ENCODE results near the gene IRF6.
A peak's percentile ranks its signal among the peaks of the same experiment; 100 is the strongest.
"Not testable (repeated sequence)": the region's sequence is repeated elsewhere in the genome, so short reads cannot be mapped to it uniquely, and the experiment has no call there.

IRF6 gene

GRCh38 chr1:209803568-209803967 lies 2.4 kb downstream of the IRF6 start:
- Histone ChIP-seq H3K4me1 (ENCODE audit: insufficient read depth, low read length) (peaks cover 7% of the 10 kb centered on the region), H3K36me3 (ENCODE audit: insufficient read depth, low read length) (no peaks in the 10 kb centered on the region), H3K27me3 (ENCODE audit: control insufficient read depth in 1 of 2, insufficient read depth in 2 of 2, low read length in 2 of 2) (no peaks in the 10 kb centered on the region), H3K27ac (ENCODE audit: low read depth, low read length) (no peak overlapping the region), H3K9ac (ENCODE audit: low read length) (no peak overlapping the region), H3K9me3 (ENCODE audit: low read length) (no peaks in the 10 kb centered on the region), H3K4me3 (ENCODE audit: low read depth in 1 of 2, low read length in 2 of 2) (no peak overlapping the region)

GRCh38 chr1:209802780-209803152 lies 3.2 kb downstream of the IRF6 start:
- H3K27me3 ChIP-seq (ENCODE audit: control insufficient read depth in 1 of 2, insufficient read depth in 2 of 2, low read length in 2 of 2): no peaks in the 10 kb centered on the region
- H3K27ac ChIP-seq (ENCODE audit: low read depth, low read length): no peak overlapping the region
- no peak overlapping the region for H3K9ac ChIP-seq (ENCODE audit: low read length)
- H3K4me3 ChIP-seq (ENCODE audit: low read depth in 1 of 2, low read length in 2 of 2): no peak overlapping the region
- H3K4me1 ChIP-seq (ENCODE audit: insufficient read depth, low read length): peaks cover 7% of the 10 kb centered on the region
- H3K9me3 ChIP-seq (ENCODE audit: low read length): no peaks in the 10 kb centered on the region
- no peaks in the 10 kb centered on the region for H3K36me3 ChIP-seq (ENCODE audit: insufficient read depth, low read length)

GRCh38 chr1:209802117-209802779 lies 3.7 kb downstream of the IRF6 start:
- H3K27ac ChIP-seq (ENCODE audit: low read depth, low read length): no peak overlapping the region
- peaks cover 7% of the 10 kb centered on the region for H3K4me1 ChIP-seq (ENCODE audit: insufficient read depth, low read length)
- H3K27me3 ChIP-seq (ENCODE audit: control insufficient read depth in 1 of 2, insufficient read depth in 2 of 2, low read length in 2 of 2): no peaks in the 10 kb centered on the region
- H3K36me3 ChIP-seq (ENCODE audit: insufficient read depth, low read length): no peaks in the 10 kb centered on the region
- no peak overlapping the region for H3K9ac ChIP-seq (ENCODE audit: low read length)
- no peak overlapping the region for H3K4me3 ChIP-seq (ENCODE audit: low read depth in 1 of 2, low read length in 2 of 2)
- no peaks in the 10 kb centered on the region for H3K9me3 ChIP-seq (ENCODE audit: low read length)

- H3K4me3 ChIP-seq (ENCODE audit: low read depth in 1 of 2, low read length in 2 of 2): no peak overlapping the region
- H3K36me3 ChIP-seq (ENCODE audit: insufficient read depth, low read length): no peaks in the 10 kb centered on the region
- no peaks in the 10 kb centered on the region for H3K9me3 ChIP-seq (ENCODE audit: low read length)
- no peak overlapping the region for H3K9ac ChIP-seq (ENCODE audit: low read length)
- peaks cover 5% of the 10 kb centered on the region for H3K4me1 ChIP-seq (ENCODE audit: insufficient read depth, low read length)
- no peak overlapping the region for H3K27ac ChIP-seq (ENCODE audit: low read depth, low read length)
- H3K27me3 ChIP-seq (ENCODE audit: control insufficient read depth in 1 of 2, insufficient read depth in 2 of 2, low read length in 2 of 2): no peaks in the 10 kb centered on the region
Observed at GRCh38 chr1:209800984-209801834, 4.7 kb downstream of the IRF6 start.

- H3K9me3 ChIP-seq (ENCODE audit: low read length): no peaks in the 10 kb centered on the region
- no peak overlapping the region for H3K4me3 ChIP-seq (ENCODE audit: low read depth in 1 of 2, low read length in 2 of 2)
- peaks cover 3% of the 10 kb centered on the region for H3K4me1 ChIP-seq (ENCODE audit: insufficient read depth, low read length)
- no peak overlapping the region for H3K9ac ChIP-seq (ENCODE audit: low read length)
- H3K36me3 ChIP-seq (ENCODE audit: insufficient read depth, low read length): no peaks in the 10 kb centered on the region
- H3K27ac ChIP-seq (ENCODE audit: low read depth, low read length): no peak overlapping the region
- H3K27me3 ChIP-seq (ENCODE audit: control insufficient read depth in 1 of 2, insufficient read depth in 2 of 2, low read length in 2 of 2): no peaks in the 10 kb centered on the region
Observed at GRCh38 chr1:209797978-209798639, 7.8 kb downstream of the IRF6 start.

- H3K9ac ChIP-seq (ENCODE audit: low read length); H3K4me1 ChIP-seq (ENCODE audit: insufficient read depth, low read length); H3K27me3 ChIP-seq (ENCODE audit: control insufficient read depth in 1 of 2, insufficient read depth in 2 of 2, low read length in 2 of 2); H3K4me3 ChIP-seq (ENCODE audit: low read depth in 1 of 2, low read length in 2 of 2); H3K9me3 ChIP-seq (ENCODE audit: low read length); H3K36me3 ChIP-seq (ENCODE audit: insufficient read depth, low read length); H3K27ac ChIP-seq (ENCODE audit: low read depth, low read length): not testable (repeated sequence)
Observed at GRCh38 chr1:209793711-209794110, 12.2 kb downstream of the IRF6 start.

- no peak overlapping the region for H3K27ac ChIP-seq (ENCODE audit: low read depth, low read length)
- no peaks in the 10 kb centered on the region for H3K27me3 ChIP-seq (ENCODE audit: control insufficient read depth in 1 of 2, insufficient read depth in 2 of 2, low read length in 2 of 2)
- H3K36me3 ChIP-seq (ENCODE audit: insufficient read depth, low read length): no peaks in the 10 kb centered on the region
- no peaks in the 10 kb centered on the region for H3K9me3 ChIP-seq (ENCODE audit: low read length)
- H3K4me1 ChIP-seq (ENCODE audit: insufficient read depth, low read length): peaks cover 20% of the 10 kb centered on the region
- H3K9ac ChIP-seq (ENCODE audit: low read length): no peak overlapping the region
- H3K4me3 ChIP-seq (ENCODE audit: low read depth in 1 of 2, low read length in 2 of 2): no peak overlapping the region
Observed at GRCh38 chr1:209791920-209792319, 14.0 kb downstream of the IRF6 start.

GRCh38 chr1:209790286-209791193 lies 15.4 kb downstream of the IRF6 start:
- no peaks in the 10 kb centered on the region for H3K9me3 ChIP-seq (ENCODE audit: low read length)
- H3K4me1 ChIP-seq (ENCODE audit: insufficient read depth, low read length): peaks cover 25% of the 10 kb centered on the region
- no peaks in the 10 kb centered on the region for H3K36me3 ChIP-seq (ENCODE audit: insufficient read depth, low read length)
- no peaks in the 10 kb centered on the region for H3K27me3 ChIP-seq (ENCODE audit: control insufficient read depth in 1 of 2, insufficient read depth in 2 of 2, low read length in 2 of 2)
- no peak overlapping the region for H3K9ac ChIP-seq (ENCODE audit: low read length)
- H3K27ac ChIP-seq (ENCODE audit: low read depth, low read length): no peak overlapping the region
- H3K4me3 ChIP-seq (ENCODE audit: low read depth in 1 of 2, low read length in 2 of 2): no peak overlapping the region

- H3K27me3 ChIP-seq (ENCODE audit: control insufficient read depth in 1 of 2, insufficient read depth in 2 of 2, low read length in 2 of 2): no peaks in the 10 kb centered on the region
- H3K4me3 ChIP-seq (ENCODE audit: low read depth in 1 of 2, low read length in 2 of 2): no peak overlapping the region
- H3K27ac ChIP-seq (ENCODE audit: low read depth, low read length): no peak overlapping the region
- H3K9ac ChIP-seq (ENCODE audit: low read length): no peak overlapping the region
- H3K36me3 ChIP-seq (ENCODE audit: insufficient read depth, low read length): no peaks in the 10 kb centered on the region
- peaks cover 30% of the 10 kb centered on the region for H3K4me1 ChIP-seq (ENCODE audit: insufficient read depth, low read length)
- H3K9me3 ChIP-seq (ENCODE audit: low read length): no peaks in the 10 kb centered on the region
Observed at GRCh38 chr1:209789245-209789644, 16.7 kb downstream of the IRF6 start.

GRCh38 chr1:209787551-209787950 lies 18.4 kb downstream of the IRF6 start:
- Histone ChIP-seq H3K27me3 (ENCODE audit: control insufficient read depth in 1 of 2, insufficient read depth in 2 of 2, low read length in 2 of 2) (no peaks in the 10 kb centered on the region), H3K4me3 (ENCODE audit: low read depth in 1 of 2, low read length in 2 of 2) (no peak overlapping the region), H3K9ac (ENCODE audit: low read length) (no peak overlapping the region), H3K27ac (ENCODE audit: low read depth, low read length) (peak overlapping the region; percentile 74), H3K36me3 (ENCODE audit: insufficient read depth, low read length) (no peaks in the 10 kb centered on the region), H3K9me3 (ENCODE audit: low read length) (no peaks in the 10 kb centered on the region), H3K4me1 (ENCODE audit: insufficient read depth, low read length) (peaks cover 40% of the 10 kb centered on the region)

GRCh38 chr1:209786146-209786545 lies 19.8 kb downstream of the IRF6 start:
- no peak overlapping the region for H3K9ac ChIP-seq (ENCODE audit: low read length)
- H3K36me3 ChIP-seq (ENCODE audit: insufficient read depth, low read length): no peaks in the 10 kb centered on the region
- H3K27ac ChIP-seq (ENCODE audit: low read depth, low read length): peak overlapping the region; percentile 35
- H3K27me3 ChIP-seq (ENCODE audit: control insufficient read depth in 1 of 2, insufficient read depth in 2 of 2, low read length in 2 of 2): no peaks in the 10 kb centered on the region
- H3K9me3 ChIP-seq (ENCODE audit: low read length): no peaks in the 10 kb centered on the region
- H3K4me3 ChIP-seq (ENCODE audit: low read depth in 1 of 2, low read length in 2 of 2): no peak overlapping the region
- peaks cover 40% of the 10 kb centered on the region for H3K4me1 ChIP-seq (ENCODE audit: insufficient read depth, low read length)

All from muscle layer of colon (tissue), 2 donors.